HG03025 (cell line): ENCODE data around the gene SDC3.

Source experiments
- ATAC-seq: cut with Tn5 transposase; IDR thresholded peaks from one replicate; pipeline ENCODE4 v1.9.1; 2021; ENCODE audit warnings: mild to moderate bottlenecking, moderate library complexity; ENCODE audit not compliant: unreplicated experiment, low FRiP score

Gene SDC3

GRCh38 chr1:30830537-30830936 lies 78.0 kb downstream of the SDC3 start:
- no peak for ATAC-seq

- no peak for ATAC-seq
Measured at GRCh38 chr1:30829889-30830288, 78.7 kb downstream of the SDC3 start.

- peak; percentile 8 for ATAC-seq
Measured at GRCh38 chr1:30824736-30825429, 83.7 kb downstream of the SDC3 start.

GRCh38 chr1:30823969-30824735 lies 84.4 kb downstream of the SDC3 start:
- ATAC-seq: peak; percentile 89

- ATAC-seq: no peak
Measured at GRCh38 chr1:30823627-30823968, 85.0 kb downstream of the SDC3 start.

- ATAC-seq: no peak
Measured at GRCh38 chr1:30822966-30823581, 85.5 kb downstream of the SDC3 start.

- no peak for ATAC-seq
Measured at GRCh38 chr1:30822006-30822405, 86.6 kb downstream of the SDC3 start.

- no peak for ATAC-seq
Measured at GRCh38 chr1:30820299-30820698, 88.3 kb downstream of the SDC3 start.
